ENCODE measurements around the gene DDX49. TPM values are rescaled to one million over a fixed set of nuclear protein-coding genes. Genes with fewer than 3 reads are reported as not detected.

Gene DDX49
- total and polyA plus RNA-seq, 2 of the 4 experiments (the other 2 are of a cell fraction), result 50.9 to 52.1 TPM

DNA sequence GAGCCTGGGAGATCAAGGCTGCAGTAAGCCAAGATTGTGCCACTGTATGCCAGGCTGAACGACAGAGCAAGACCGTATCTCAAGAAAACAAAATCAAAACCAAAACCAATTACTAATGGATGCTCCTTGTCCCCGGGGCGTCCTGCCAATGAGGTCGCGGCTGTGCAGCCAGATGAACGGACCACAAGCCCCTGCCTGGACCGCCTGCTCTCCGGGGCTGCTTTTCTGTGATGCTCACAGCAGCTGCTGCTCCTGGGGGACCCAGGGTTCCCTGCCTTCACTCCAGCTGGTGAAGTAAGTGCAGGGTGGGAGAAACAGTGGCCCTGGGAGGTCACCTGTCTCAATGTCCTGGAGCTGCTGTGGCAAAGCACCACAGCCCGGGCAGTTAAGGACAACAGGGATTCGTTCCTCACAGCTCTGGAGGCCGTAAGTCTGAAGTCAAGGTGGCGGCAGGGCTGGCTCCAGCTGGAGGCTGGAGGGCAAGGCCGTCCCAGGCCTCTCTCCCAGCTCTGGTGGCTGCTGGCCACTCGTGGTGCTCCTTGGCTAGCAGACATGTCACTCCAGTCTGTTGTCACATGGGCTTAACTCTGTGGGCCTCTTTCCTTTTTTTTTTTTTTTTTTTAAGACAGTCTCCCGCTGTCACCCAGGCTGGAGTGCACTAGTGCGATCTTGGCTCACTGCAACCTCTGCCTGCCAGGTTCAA is 10.4 kb upstream of the DDX49 start:
- Histone ChIP-seq H3K27ac (ENCODE audit: insufficient read depth, low read length) (no peak overlapping the region), H3K23ac (ENCODE audit: low read depth, low read length) (no peak overlapping the region), H3K36me3 (ENCODE audit: control insufficient read depth, insufficient read depth, low read length) (peaks cover 74% of the 10 kb centered on the region), H3K4me3 (ENCODE audit: insufficient read depth, low read depth, low read length) (no peak overlapping the region), H2BK120ac (ENCODE audit: low read depth, low read length) (no peak overlapping the region), H3K18ac (ENCODE audit: low read depth, low read length) (no peak overlapping the region), H3K4me2 (ENCODE audit: low read depth, low read length) (no peak overlapping the region), H3K4me1 (ENCODE audit: control insufficient read depth, insufficient read depth, low read length) (no peaks in the 10 kb centered on the region), H2AFZ (replicated peaks; ENCODE audit: low read length, poor library complexity) (no peak overlapping the region), H4K5ac (ENCODE audit: low read depth, low read length) (no peak overlapping the region), H2BK20ac (ENCODE audit: low read depth, low read length) (no peak overlapping the region), H4K91ac (ENCODE audit: insufficient read depth, low read depth, low read length) (no peak overlapping the region), H3K14ac (replicated peaks; ENCODE audit: low read depth, low read length) (no peak overlapping the region), H3K56ac (ENCODE audit: extremely low read depth, insufficient read depth, low read length) (no peak overlapping the region), H3K9me1 (ENCODE audit: insufficient read depth, low read length) (no peaks in the 10 kb centered on the region; the same call in 1 of the 2 replicates), H3K9me3 (ENCODE audit: control insufficient read depth, insufficient read depth, low read length) (no peaks in the 10 kb centered on the region), H2AK9ac (replicated peaks; ENCODE audit: low read depth, low read length, poor library complexity) (no peak overlapping the region), H3K27me3 (ENCODE audit: control insufficient read depth, insufficient read depth, low read length) (no peaks in the 10 kb centered on the region), H4K20me1 (ENCODE audit: insufficient read depth, low read length) (peaks cover 44% of the 10 kb centered on the region), H2BK15ac (ENCODE audit: low read depth, low read length) (no peak overlapping the region), H3K79me1 (ENCODE audit: low read depth in 1 of 2, low read length in 2 of 2) (peaks cover 15 to 42% of the 10 kb centered on the region in 2 experiments), H3K4ac (ENCODE audit: low read depth, low read length) (no peak overlapping the region), H2BK5ac (ENCODE audit: low read depth, low read length, poor library complexity, severe bottlenecking) (no peak overlapping the region), H2AK5ac (ENCODE audit: low read depth, low read length) (no peak overlapping the region), H4K8ac (ENCODE audit: low read depth in 2 of 2, low read length in 2 of 2) (no peak overlapping the region), H3K9ac (ENCODE audit: low read depth, low read length) (no peak overlapping the region)
- no peak for DNase-seq
- intact Hi-C loops (cut with micrococcal nuclease) (no loop called here), dilution Hi-C loops (cut with HindIII; ENCODE audit: low sequenced_read_pairs, unreplicated experiment) (no loop called here), in situ Hi-C loops (cut with MboI; ENCODE audit: low sequenced_read_pairs) (no loop called here)
- CTCF ChIA-PET, result no interaction called here
- no peak for ATAC-seq (ENCODE audit: low read depth)
- no TSS peak for BruUV-seq (replicated peaks)
- 96% methylated on average over 10 of the region's 17 CpGs; no CpG with 5 or more reads in 1 of the 2 experiments for WGBS, 2 experiments (ENCODE audit: extremely low coverage in 2 of 2, insufficient read length in 1 of 2)
- TF ChIP-seq RCOR1 (IDR thresholded peaks at IDR 0.05; ENCODE audit: insufficient replicate concordance, low read length) (no peak), CHD1 (IDR thresholded peaks at IDR 0.05; ENCODE audit: low read depth, low read length) (no peak), NFE2L2 (IDR thresholded peaks at IDR 0.05; ENCODE audit: low read depth, low read length) (no peak), MAZ (IDR thresholded peaks at IDR 0.05; ENCODE audit: borderline replicate concordance, low read depth, low read length) (no peak), RAD21 (IDR thresholded peaks at IDR 0.05; ENCODE audit: low read length) (no peak), MXI1 (IDR thresholded peaks at IDR 0.05; ENCODE audit: borderline replicate concordance, low read depth, low read length) (no peak), RFX5 (IDR thresholded peaks at IDR 0.05; ENCODE audit: low read depth, low read length) (no peak), MAFK (IDR thresholded peaks at IDR 0.05; ENCODE audit: low read depth, low read length) (no peak), CEBPB (IDR thresholded peaks at IDR 0.05; ENCODE audit: low read depth, low read length) (no peak), POLR2A (IDR thresholded peaks at IDR 0.05; ENCODE audit: low read depth, low read length) (no peak), FOS (IDR thresholded peaks at IDR 0.05; ENCODE audit: low read depth, low read length) (no peak), BHLHE40 (IDR thresholded peaks at IDR 0.05; ENCODE audit: low read depth, low read length) (no peak), SMC3 (IDR thresholded peaks at IDR 0.05; ENCODE audit: low read depth, low read length) (no peak)
- TF ChIP-seq, protein P1, sequence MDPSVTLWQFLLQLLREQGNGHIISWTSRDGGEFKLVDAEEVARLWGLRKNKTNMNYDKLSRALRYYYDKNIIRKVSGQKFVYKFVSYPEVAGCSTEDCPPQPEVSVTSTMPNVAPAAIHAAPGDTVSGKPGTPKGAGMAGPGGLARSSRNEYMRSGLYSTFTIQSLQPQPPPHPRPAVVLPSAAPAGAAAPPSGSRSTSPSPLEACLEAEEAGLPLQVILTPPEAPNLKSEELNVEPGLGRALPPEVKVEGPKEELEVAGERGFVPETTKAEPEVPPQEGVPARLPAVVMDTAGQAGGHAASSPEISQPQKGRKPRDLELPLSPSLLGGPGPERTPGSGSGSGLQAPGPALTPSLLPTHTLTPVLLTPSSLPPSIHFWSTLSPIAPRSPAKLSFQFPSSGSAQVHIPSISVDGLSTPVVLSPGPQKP (IDR thresholded peaks at IDR 0.05; ENCODE audit: borderline replicate concordance, low read depth, low read length), result no peak
- TF ChIP-seq, protein P2, sequence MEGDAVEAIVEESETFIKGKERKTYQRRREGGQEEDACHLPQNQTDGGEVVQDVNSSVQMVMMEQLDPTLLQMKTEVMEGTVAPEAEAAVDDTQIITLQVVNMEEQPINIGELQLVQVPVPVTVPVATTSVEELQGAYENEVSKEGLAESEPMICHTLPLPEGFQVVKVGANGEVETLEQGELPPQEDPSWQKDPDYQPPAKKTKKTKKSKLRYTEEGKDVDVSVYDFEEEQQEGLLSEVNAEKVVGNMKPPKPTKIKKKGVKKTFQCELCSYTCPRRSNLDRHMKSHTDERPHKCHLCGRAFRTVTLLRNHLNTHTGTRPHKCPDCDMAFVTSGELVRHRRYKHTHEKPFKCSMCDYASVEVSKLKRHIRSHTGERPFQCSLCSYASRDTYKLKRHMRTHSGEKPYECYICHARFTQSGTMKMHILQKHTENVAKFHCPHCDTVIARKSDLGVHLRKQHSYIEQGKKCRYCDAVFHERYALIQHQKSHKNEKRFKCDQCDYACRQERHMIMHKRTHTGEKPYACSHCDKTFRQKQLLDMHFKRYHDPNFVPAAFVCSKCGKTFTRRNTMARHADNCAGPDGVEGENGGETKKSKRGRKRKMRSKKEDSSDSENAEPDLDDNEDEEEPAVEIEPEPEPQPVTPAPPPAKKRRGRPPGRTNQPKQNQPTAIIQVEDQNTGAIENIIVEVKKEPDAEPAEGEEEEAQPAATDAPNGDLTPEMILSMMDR (conservative IDR thresholded peaks at IDR 0.05; ENCODE audit: low read depth, low read length), result no peak
- TF ChIP-seq, protein P3, sequence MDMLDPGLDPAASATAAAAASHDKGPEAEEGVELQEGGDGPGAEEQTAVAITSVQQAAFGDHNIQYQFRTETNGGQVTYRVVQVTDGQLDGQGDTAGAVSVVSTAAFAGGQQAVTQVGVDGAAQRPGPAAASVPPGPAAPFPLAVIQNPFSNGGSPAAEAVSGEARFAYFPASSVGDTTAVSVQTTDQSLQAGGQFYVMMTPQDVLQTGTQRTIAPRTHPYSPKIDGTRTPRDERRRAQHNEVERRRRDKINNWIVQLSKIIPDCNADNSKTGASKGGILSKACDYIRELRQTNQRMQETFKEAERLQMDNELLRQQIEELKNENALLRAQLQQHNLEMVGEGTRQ (IDR thresholded peaks at IDR 0.05; ENCODE audit: low read depth, low read length), result no peak
- POLR2A ChIA-PET (ENCODE audit: unreplicated experiment), result no interaction called here
